HG03520 (cell line): Measurements from ENCODE around the gene ENKUR.
A peak's percentile ranks its signal among the peaks of the same experiment; 100 is the strongest.
"Not testable (repeated sequence)": the region's sequence is repeated elsewhere in the genome, so short reads cannot be mapped to it uniquely, and the experiment has no call there.

Experiments
- ATAC-seq: cut with Tn5 transposase; IDR thresholded peaks from one replicate; pipeline ENCODE4 v1.9.1; 2021; ENCODE audit warnings: mild to moderate bottlenecking, moderate library complexity; ENCODE audit not compliant: unreplicated experiment

ENKUR gene

GRCh38 chr10:24979685-24980084, 36.3 kb downstream of the ENKUR start:
- no peak for ATAC-seq

GRCh38 chr10:24974976-24975375, 41.0 kb downstream of the ENKUR start:
- ATAC-seq: no peak

GRCh38 chr10:24973163-24973562, 42.8 kb downstream of the ENKUR start:
- no peak for ATAC-seq

GRCh38 chr10:24971374-24971773, 44.6 kb downstream of the ENKUR start:
- ATAC-seq: no peak

- ATAC-seq: no peak
Observed at GRCh38 chr10:24969841-24970281, 46.1 kb downstream of the ENKUR start.

- not testable (repeated sequence) for ATAC-seq
Observed at GRCh38 chr10:24968951-24969350, 47.0 kb downstream of the ENKUR start.

- no peak for ATAC-seq
Observed at GRCh38 chr10:24968349-24968748, 47.6 kb downstream of the ENKUR start.

GRCh38 chr10:24966962-24967481, 48.9 kb downstream of the ENKUR start:
- no peak for ATAC-seq

- ATAC-seq: no peak
Observed at GRCh38 chr10:24965051-24965450, 50.9 kb downstream of the ENKUR start.

GRCh38 chr10:24963521-24964041, 52.4 kb downstream of the ENKUR start:
- no peak for ATAC-seq

- no peak for ATAC-seq
Observed at GRCh38 chr10:24962995-24963394, 53.0 kb downstream of the ENKUR start.

GRCh38 chr10:24961582-24961981, 54.4 kb downstream of the ENKUR start:
- ATAC-seq: no peak

- ATAC-seq: no peak
Observed at GRCh38 chr10:24959382-24959730, 56.6 kb downstream of the ENKUR start.

GRCh38 chr10:24958721-24959381, 57.1 kb downstream of the ENKUR start:
- no peak for ATAC-seq

GRCh38 chr10:24958091-24958720, 57.8 kb downstream of the ENKUR start:
- no peak for ATAC-seq

GRCh38 chr10:24957624-24958051, 58.3 kb downstream of the ENKUR start:
- ATAC-seq: not testable (repeated sequence)

- ATAC-seq: no peak
Observed at GRCh38 chr10:24953675-24954074, 62.3 kb downstream of the ENKUR start.

GRCh38 chr10:24952707-24953645, 63.0 kb downstream of the ENKUR start:
- ATAC-seq: peak; percentile 67

- ATAC-seq: peak; percentile 29
Observed at GRCh38 chr10:24952143-24952706, 63.7 kb downstream of the ENKUR start, which contains the start of gene PRTFDC1. Gene PRTFDC1 (minus strand): TSS chr10:24952606. CDS start chr10:24952575, 31 bp downstream.
